ENCODE results near the gene NECAB2. TPM values are rescaled to one million over a fixed set of nuclear protein-coding genes. Genes with fewer than 3 reads are reported as not detected.
A peak's percentile ranks its signal among the peaks of the same experiment; 100 is the strongest.

Gene NECAB2
- total RNA-seq, 4 donors from 2014 or later: not detected

- TF ChIP-seq POLR2A (IDR thresholded peaks at IDR 0.05) (no peak), POLR2AphosphoS5 (IDR thresholded peaks at IDR 0.05) (no peak), EP300 (IDR thresholded peaks at IDR 0.05) (no peak), CTCF (IDR thresholded peaks at IDR 0.05) (no peak)
- Histone ChIP-seq H3K27ac (no peak overlapping the region), H3K4me3 (no peak overlapping the region), H3K9me3 (no peaks in the 10 kb centered on the region), H3K36me3 (peaks cover 10% of the 10 kb centered on the region), H3K4me1 (peaks cover 8% of the 10 kb centered on the region), H3K27me3 (peaks cover 25% of the 10 kb centered on the region)
- WGBS: 15% methylated on average over 5 of the region's 18 CpGs
- peak in 1 of 2 donors; percentile 50 for DNase-seq (ENCODE audit: low spot score in 2 of 2)
Observed at GRCh38 chr16:83969771-83970429, 1.9 kb downstream of the NECAB2 start.

GRCh38 chr16:83970430-83970815, 2.4 kb downstream of the NECAB2 start:
- H3K4me3 ChIP-seq: no peak overlapping the region
- TF ChIP-seq CTCF (IDR thresholded peaks at IDR 0.05) (no peak), POLR2AphosphoS5 (IDR thresholded peaks at IDR 0.05) (no peak), EP300 (IDR thresholded peaks at IDR 0.05) (no peak), POLR2A (IDR thresholded peaks at IDR 0.05) (no peak)
- H3K27ac ChIP-seq: no peak overlapping the region
- peaks cover 5% of the 10 kb centered on the region for H3K36me3 ChIP-seq
- no peak for DNase-seq (ENCODE audit: low spot score in 2 of 2)
- WGBS: no CpG with 5 or more reads among the region's 6 CpGs
- H3K4me1 ChIP-seq: peaks cover 8% of the 10 kb centered on the region
- no peaks in the 10 kb centered on the region for H3K9me3 ChIP-seq
- peaks cover 26% of the 10 kb centered on the region for H3K27me3 ChIP-seq

GRCh38 chr16:83971165-83972130, 3.4 kb downstream of the NECAB2 start:
- Histone ChIP-seq H3K4me3 (no peak overlapping the region), H3K9me3 (no peaks in the 10 kb centered on the region), H3K27me3 (peaks cover 31% of the 10 kb centered on the region), H3K4me1 (peaks cover 8% of the 10 kb centered on the region), H3K27ac (no peak overlapping the region), H3K36me3 (no peaks in the 10 kb centered on the region)
- TF ChIP-seq POLR2A (IDR thresholded peaks at IDR 0.05) (no peak), POLR2AphosphoS5 (IDR thresholded peaks at IDR 0.05) (no peak), EP300 (IDR thresholded peaks at IDR 0.05) (no peak), CTCF (IDR thresholded peaks at IDR 0.05) (no peak)
- 77% methylated on average over 21 of the region's 27 CpGs for whole genome bisulfite sequencing
- peak in 1 of 2 donors; percentile 44 for DNase-seq (ENCODE audit: low spot score in 2 of 2)

- 80% methylated on average over 19 of the region's 19 CpGs for WGBS
- no peak for TF ChIP-seq POLR2AphosphoS5 (IDR thresholded peaks at IDR 0.05)
Observed at GRCh38 chr16:83972256-83973008, 4.4 kb downstream of the NECAB2 start.

GRCh38 chr16:83973077-83973476, 5.0 kb downstream of the NECAB2 start:
- TF ChIP-seq EP300 (IDR thresholded peaks at IDR 0.05) (no peak), CTCF (IDR thresholded peaks at IDR 0.05) (no peak), POLR2AphosphoS5 (IDR thresholded peaks at IDR 0.05) (no peak), POLR2A (IDR thresholded peaks at IDR 0.05) (no peak)
- H3K4me3 ChIP-seq: no peak overlapping the region
- WGBS: 63% methylated on average over 7 of the region's 10 CpGs
- H3K9me3 ChIP-seq: no peaks in the 10 kb centered on the region
- H3K27ac ChIP-seq: no peak overlapping the region
- DNase-seq (ENCODE audit: low spot score in 2 of 2): peak in 1 of 2 donors; percentile 56
- peaks cover 28% of the 10 kb centered on the region for H3K27me3 ChIP-seq
- H3K4me1 ChIP-seq: peaks cover 7% of the 10 kb centered on the region
- no peaks in the 10 kb centered on the region for H3K36me3 ChIP-seq

More at GRCh38 chr16:83972256-83973008, 4.4 kb downstream of the NECAB2 start:
- no peak overlapping the region for H3K4me3 ChIP-seq
- H3K27me3 ChIP-seq: peaks cover 31% of the 10 kb centered on the region
- peaks cover 8% of the 10 kb centered on the region for H3K4me1 ChIP-seq
- no peaks in the 10 kb centered on the region for H3K36me3 ChIP-seq
- H3K27ac ChIP-seq: no peak overlapping the region
- no peaks in the 10 kb centered on the region for H3K9me3 ChIP-seq
- peak in 1 of 2 donors; percentile 37 for DNase-seq (ENCODE audit: low spot score in 2 of 2)

Data from suprapubic skin (tissue), 4 donors.